Activated CD4-positive, alpha-beta T cell treated with anti-CD3 and anti-CD28 coated beads for 48 hours (primary cell): ENCODE data around the gene KCP.
A peak's percentile ranks its signal among the peaks of the same experiment; 100 is the strongest.

ENCODE experiments used
- DNase-seq: peaks from one replicate; pipeline ENCODE4 v3.0.0-alpha.2; 2020

KCP gene

DNA sequence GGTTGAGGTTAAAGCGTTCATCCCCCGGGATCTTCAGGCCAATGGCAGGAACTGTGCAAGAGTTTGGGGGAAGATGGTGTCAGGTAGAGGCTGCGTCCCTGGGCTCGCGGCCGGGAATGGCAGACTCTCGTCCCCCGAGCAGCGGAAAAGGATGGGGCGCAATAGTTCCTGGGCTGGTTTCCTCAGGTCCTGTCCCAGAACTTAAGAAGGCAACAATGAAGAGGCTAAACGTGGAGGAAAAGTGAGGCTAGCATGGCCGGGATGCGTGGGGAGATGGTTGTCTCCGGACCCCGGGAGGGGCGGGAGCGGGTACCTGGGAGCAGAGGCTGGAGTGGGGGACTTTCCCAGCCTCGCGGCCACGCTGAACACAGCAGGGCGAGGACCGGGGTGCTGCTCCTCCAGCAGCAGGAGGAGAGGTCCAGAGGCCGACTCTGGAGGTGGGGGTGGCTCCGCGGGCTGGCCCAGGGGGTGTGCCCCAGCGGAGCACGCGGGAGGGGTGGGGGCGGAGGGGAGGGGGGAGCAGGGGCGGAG is 28.1 kb upstream of the KCP start:
- DNase-seq, result no peak

GRCh38 chr7:128937647-128938543 is 27.4 kb upstream of the KCP start, which contains the start of gene IRF5:
Gene IRF5, plus strand, starts transcription at chr7:128937927. Its CDS starts 4,155 bp downstream, at chr7:128942082.
- no peak for DNase-seq

DNA sequence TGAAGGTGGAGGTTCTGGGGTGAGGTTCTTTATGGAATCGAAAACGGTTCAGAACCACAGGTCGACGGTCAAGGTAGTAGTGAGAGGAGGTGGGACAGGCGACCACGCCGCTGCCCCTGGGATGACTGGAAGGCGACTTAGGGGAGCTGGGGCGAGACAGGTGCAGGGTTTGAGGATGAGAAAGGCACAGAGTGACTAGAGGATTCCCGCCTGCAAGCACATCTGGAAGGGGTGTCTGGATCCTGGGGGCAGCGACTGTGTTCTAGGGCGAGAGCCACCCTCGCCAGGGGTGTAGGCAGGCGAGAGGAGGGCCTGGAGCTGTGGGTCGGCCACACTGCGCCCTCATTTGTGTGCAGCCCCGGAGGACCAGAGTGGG is 26.8 kb upstream of the KCP start:
- DNase-seq, result no peak

DNA sequence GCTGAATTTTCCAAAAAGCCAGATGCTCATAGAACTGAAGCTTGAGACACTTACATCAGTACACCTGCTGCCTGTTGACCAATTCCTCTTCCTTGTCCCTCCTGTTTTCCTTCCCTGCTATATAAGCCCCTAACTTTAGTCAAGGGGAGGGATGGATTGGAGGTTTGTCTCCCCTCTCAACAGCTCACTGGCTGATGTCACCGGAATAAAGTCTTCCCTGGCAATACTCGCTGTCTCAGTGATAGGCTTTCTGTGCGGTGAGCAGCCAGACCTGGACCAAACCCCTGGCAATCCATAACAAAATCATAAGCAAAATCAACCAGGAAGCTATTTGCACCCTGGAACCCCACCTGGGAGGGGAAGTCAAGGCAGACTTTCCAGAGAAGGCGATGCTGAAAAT is 26.3 kb upstream of the KCP start:
- no peak for DNase-seq

- no peak for DNase-seq
Observed at GRCh38 chr7:128935342-128935730, 24.8 kb upstream of the KCP start.

GRCh38 chr7:128934361-128935341 is 24.1 kb upstream of the KCP start:
- DNase-seq, result no peak

GRCh38 chr7:128933180-128933891 is 22.8 kb upstream of the KCP start:
- DNase-seq, result peak; percentile 51

DNA sequence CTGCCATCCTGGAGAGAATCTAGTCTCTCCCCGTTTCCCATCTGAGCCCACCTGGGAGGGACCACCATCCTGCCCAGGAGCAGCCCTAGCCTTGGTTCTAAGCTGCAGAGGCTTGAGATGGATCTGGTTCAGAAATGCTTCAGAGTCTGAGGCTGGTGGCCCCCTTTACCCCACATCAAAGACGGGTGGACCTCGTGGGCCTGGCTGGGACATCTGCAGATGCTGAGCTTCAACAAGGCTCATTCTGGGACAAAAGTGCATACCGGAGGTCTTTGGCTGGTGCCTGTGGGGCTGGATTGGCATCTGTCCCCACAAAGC is 22.3 kb upstream of the KCP start:
- DNase-seq, result no peak

GRCh38 chr7:128931965-128932861 is 21.7 kb upstream of the KCP start:
- DNase-seq, result no peak

GRCh38 chr7:128931190-128931798 is 20.8 kb upstream of the KCP start:
- no peak for DNase-seq

DNA sequence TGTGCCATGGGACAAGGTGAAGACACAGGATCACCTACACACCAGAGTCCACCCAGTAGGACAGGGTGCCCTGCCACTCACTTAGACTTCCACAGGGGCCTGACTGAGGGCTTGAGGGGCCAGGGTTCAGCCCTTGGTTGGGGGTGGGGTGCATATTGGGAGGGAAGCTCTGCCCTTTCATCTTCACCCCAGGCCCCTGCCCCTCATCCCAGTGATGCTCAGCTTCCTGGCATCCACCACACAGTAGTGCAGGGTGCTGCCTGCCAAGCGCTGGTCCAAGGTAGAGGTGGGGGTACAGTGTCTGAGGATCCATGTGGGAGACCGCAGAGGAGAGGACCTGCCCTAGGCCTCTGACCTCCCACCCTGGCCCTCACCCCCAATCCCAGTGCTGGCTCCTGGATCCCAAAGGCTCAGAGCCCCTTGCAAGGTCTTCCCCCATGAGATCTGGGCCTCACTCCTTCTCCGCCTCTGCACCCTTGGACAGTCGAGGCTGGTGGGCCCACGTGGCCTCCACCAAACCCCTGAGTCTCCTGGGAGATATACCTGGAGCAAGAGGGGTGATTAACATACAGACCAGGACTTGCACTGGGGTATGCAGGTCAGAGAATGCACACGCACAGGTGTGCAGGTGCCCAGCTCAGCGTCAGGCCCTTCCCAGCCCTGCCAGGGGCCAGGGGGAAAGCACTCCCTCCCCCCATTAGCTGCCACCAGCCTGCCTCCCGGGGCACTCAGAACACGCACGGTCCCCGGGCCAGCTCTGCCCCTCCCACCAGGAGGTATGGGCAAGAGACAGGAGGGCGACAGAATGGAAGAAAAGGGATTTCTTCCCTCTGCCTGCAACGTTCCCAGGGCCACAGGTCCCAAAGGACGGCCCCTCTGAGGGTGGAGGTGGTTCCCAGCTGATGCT is 18.6 kb upstream of the KCP start:
- DNase-seq, result no peak

DNA sequence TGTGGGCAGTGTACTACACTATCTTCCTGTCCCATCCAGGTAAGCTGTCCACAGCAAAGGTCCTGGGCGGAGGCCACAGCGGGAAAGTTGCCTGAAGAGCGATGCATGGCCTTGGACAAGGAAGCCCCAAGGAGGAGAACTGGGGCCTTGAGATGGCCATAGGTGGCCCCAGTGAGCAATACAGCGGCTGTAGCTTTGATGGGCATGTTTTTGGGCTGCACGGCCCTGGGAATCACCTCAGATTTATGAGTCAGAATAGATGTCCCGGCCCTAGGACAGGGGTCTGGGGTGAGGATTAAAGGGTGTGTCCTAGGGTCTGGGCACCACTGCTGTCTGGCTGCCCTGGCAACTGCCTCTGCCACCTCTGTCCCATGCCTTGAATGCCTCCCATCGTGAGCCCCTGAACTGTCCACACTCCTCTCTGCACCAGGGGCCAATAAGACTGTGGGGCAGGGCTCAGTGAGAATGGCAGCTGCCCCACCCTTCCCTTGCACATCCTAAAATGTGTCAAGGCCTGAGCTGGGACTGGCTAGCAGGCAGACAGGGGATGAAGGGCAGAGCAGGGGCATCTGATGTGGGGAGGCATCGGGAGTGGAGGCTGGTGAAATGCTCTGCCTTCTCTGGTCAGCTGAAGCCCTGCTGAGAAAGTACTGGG is 17.8 kb upstream of the KCP start:
- no peak for DNase-seq

DNA sequence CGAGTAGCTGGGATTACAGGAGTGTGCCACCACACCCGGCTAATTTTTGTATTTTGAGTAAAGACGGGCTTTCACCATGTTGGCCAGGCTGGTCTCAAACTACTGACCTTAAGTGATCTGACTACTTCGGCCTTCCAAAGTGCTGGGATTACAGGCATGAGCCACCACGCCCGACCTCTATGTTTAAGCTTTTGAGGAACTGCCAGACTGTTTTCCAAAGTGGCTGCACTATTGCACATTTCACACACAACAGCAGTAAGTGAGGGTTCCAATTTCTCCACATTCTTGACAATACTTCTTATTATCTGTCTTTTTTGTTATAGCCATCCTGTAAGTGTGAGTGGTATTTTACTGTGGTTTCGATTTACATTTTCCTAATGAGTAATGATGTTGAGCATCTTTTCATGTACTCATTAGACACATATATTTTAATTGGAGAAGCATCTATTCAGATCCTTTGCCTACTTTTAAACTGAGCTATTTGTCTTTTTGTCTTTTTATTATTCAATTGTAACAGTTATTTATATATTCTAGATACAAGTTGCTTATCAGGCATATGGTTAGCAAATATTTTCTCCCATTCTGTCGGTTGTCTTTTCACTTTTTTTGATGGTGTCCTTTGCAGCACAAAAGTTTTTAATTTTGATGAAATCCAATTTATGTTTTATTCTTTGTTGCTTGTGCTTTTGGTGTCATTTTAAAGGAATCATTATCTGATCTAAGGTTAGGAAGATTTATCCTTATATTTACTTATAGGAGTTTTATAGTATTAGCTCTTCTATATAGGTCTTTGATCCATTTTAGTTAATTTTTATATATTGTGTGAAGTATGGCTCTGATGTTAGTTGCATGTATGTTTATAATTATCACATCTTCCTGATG is 14.4 kb upstream of the KCP start:
- no peak for DNase-seq

GRCh38 chr7:128923411-128923800 is 12.9 kb upstream of the KCP start:
- no peak for DNase-seq

DNA sequence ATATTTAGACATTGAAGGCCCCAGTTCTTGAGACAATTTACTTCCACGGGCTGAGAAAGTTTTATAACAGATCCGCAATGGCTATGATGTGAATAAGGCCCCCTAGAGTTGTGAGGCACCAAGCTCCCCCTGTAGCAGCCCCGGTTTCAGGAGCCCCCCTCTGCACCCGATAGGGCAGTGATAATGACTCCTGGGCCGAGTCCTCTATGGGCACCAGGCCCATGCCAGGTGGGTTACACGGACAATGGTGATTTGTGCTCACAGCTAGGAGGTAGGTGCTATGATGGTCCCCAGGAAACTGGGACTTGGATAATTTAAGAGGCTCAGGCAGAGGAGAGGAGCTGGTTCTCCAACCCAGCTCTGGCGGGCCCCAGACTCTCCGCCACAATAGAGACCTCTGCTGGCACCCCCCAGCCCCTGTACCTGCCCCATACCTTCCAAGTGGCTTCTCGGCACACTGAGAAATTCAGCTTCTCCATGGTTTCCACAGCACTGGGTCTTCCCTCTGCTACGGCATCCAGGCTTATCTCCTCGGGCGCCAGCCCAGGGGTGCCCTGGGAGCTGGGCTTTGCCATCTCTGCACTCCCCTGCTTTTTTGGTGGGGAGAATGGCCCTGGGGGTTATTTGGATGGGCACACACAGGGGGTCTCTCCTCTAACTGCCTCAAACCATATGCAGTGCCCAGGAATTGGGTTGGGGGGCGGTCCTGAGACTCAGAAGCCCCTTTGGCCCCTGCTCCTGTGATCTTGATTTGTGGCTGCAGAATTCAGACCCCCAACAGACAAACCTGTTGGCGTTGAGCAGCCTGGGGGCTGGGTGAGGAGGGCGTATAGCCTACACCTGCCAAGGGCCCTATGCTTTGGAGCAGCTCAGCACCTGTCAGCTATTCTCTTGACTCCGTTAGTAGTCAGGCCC is 12.2 kb upstream of the KCP start:
- DNase-seq, result no peak

DNA sequence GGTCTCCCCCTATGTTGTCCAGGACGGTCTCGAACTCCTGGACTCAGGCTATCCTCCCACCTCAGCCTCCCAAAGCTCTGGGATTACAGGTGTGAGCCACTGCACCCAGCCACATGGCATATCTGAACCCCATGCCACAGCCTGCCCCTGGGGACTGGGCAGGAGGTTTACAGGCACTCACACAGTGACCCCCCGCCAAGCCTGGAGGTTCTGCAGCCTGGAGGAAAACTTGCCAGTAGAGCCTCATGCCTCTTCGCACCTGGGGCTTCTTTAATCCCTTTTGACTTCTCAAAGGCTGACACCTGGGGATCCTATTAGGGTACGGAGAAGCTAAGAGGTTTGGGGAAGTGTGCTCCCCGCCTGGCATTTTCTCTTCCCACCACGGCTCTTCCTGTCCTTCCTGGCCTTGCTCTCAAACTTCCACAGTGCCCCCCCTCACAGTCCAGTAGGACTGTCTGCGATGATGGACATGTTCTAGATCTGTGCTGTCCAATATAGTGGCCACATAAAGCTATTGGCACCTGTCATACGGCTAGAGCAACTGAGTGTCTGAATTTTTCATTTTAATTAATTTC is 11.4 kb upstream of the KCP start:
- no peak for DNase-seq

DNA sequence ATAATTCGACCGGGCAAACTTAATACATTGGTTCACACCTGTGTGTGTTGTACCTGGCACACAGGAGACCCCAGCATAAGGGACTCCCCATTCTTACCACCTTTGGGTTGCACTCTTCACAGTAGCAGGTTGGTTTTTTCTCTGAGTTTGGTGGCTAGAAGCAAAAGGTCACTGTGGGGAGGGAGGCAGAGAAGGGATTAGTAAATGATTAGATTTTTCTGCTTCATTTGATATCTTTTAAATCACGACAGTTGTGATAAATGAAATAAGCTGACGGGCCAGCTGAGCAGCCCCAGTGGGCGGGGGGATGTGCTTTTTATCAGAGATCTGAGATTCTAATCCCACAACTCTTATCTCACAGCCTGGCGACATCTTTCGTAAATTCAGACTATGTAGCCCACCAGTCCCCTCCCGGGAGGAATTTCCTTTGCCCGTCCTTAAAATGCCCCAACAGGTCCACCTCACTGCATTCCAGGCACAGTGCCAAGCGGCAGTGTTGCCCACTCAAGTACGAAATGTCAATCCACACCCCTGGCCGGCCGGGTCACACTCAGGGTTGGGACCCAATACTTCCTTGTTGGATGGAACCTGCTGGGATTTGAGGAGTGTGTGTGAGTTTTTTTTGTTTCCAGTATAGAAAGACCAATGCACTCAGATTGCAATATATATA is 10.5 kb upstream of the KCP start:
- no peak for DNase-seq
